ENCODE results near the gene STK24.

- TF ChIP-seq POLR2A (IDR thresholded peaks at IDR 0.05; ENCODE audit: low read depth, low read length) (no peak), POLR2AphosphoS5 (IDR thresholded peaks at IDR 0.05; ENCODE audit: low read depth, low read length) (no peak)
Measured at GRCh38 chr13:98533912-98534311, 43.0 kb downstream of the STK24 start.

Data from GM12892 (cell line).